CD14-positive monocyte (primary cell): Measurements from ENCODE around the gene WNT16. TPM values are rescaled to one million over a fixed set of nuclear protein-coding genes. Genes with fewer than 3 reads are reported as not detected.

Experiments
- DNase-seq, 3 donors: peaks; one replicate each; pipeline ENCODE4 v3.0.0-alpha.2; 2011 to 2022
- H2AFZ ChIP-seq: 2 replicates; pipeline ENCODE4 v1.6.0; 2012; ENCODE audit warnings: mild to moderate bottlenecking, low read depth, low read length, inconsistent platforms; ENCODE audit not compliant: insufficient read depth, poor library complexity, severe bottlenecking
- H3K27ac ChIP-seq, 2 donors: 1 replicate in 1 of 2; 2 replicates in 1 of 2; pipeline ENCODE4 v1.5.1; 2012 to 2013; ENCODE audit warnings: low read length in 2 of 2, control low read depth in 1 of 2, inconsistent platforms in 1 of 2, low read depth in 1 of 2, mild to moderate bottlenecking in 1 of 2
- H3K27me3 ChIP-seq, 2 donors: one replicate each; pipeline versions ENCODE4 v1.6.0 to v1.6.1; 2011 to 2013; ENCODE audit warnings: low read length in 2 of 2; ENCODE audit not compliant: control insufficient read depth in 2 of 2, insufficient read depth in 2 of 2
- H3K36me3 ChIP-seq, 2 donors: replicated peaks in 1 of 2; 1 replicate in 1 of 2; 2 replicates in 1 of 2; pipeline versions ENCODE4 v1.5.1 to v1.6.1; 2012 to 2013; ENCODE audit warnings: low read length in 2 of 2, control low read depth in 1 of 2, inconsistent platforms in 1 of 2, mild to moderate bottlenecking in 1 of 2; ENCODE audit not compliant: insufficient read depth in 2 of 2, control insufficient read depth in 1 of 2
- H3K4me1 ChIP-seq, 2 donors: 1 replicate in 1 of 2; 2 replicates in 1 of 2; pipeline versions ENCODE4 v1.5.1 to v1.6.1; 2012 to 2013; ENCODE audit warnings: low read length in 2 of 2, control low read depth in 1 of 2, inconsistent platforms in 1 of 2, mild to moderate bottlenecking in 1 of 2, moderate library complexity in 1 of 2; ENCODE audit not compliant: insufficient read depth in 2 of 2, control insufficient read depth in 1 of 2
- H3K4me2 ChIP-seq: replicated peaks from 2 replicates; pipeline ENCODE3; 2012; ENCODE audit warnings: low read length, moderate library complexity, mild to moderate bottlenecking; ENCODE audit not compliant: poor library complexity, severe bottlenecking; ENCODE audit errors: extremely low read depth
- H3K4me3 ChIP-seq, 3 experiments: fragments of 200-600 bp in 1 of 3; sonication (generic) in 1 of 3; replicated peaks in 1 of 3; 1 replicate in 2 of 3; 2 replicates in 1 of 3; pipeline ENCODE4 v1.5.1; 2011 to 2013; ENCODE audit warnings: low read length in 3 of 3, mild to moderate bottlenecking in 3 of 3, control low read depth in 2 of 3, low read depth in 2 of 3, inconsistent platforms in 1 of 3, moderate library complexity in 1 of 3
- H3K79me2 ChIP-seq: 2 replicates; pipeline ENCODE4 v1.6.0; 2012; ENCODE audit warnings: mild to moderate bottlenecking, control low read depth, inconsistent platforms, low read length, moderate library complexity; ENCODE audit not compliant: insufficient read depth
- H3K9ac ChIP-seq: 2 replicates; pipeline ENCODE4 v1.6.0; 2017; ENCODE audit warnings: low read length, mild to moderate bottlenecking; ENCODE audit not compliant: insufficient read depth, poor library complexity, severe bottlenecking
- H3K9me3 ChIP-seq, 2 donors: replicated peaks in 1 of 2; 1 replicate in 1 of 2; 2 replicates in 1 of 2; pipeline versions ENCODE4 v1.5.1 to v1.6.1; 2012 to 2013; ENCODE audit warnings: low read length in 2 of 2, control low read depth in 1 of 2; ENCODE audit not compliant: control insufficient read depth in 1 of 2, insufficient read depth in 1 of 2
- H4K20me1 ChIP-seq: 2 replicates; pipeline ENCODE4 v1.6.0; 2012; ENCODE audit warnings: mild to moderate bottlenecking, low read length, control low read depth, moderate library complexity; ENCODE audit not compliant: insufficient read depth
- H3K27ac Mint-ChIP-seq, 7 donors: one replicate each; pipeline ENCODE4 v1.8.0; 2020; ENCODE audit warnings: mild to moderate bottlenecking in 7 of 7, mixed read lengths in 7 of 7, moderate library complexity in 6 of 7, inconsistent platforms in 2 of 7
- H3K27me3 Mint-ChIP-seq, 3 donors: one replicate each; pipeline ENCODE4 v1.8.0; 2021 to 2022; ENCODE audit warnings: low read depth in 3 of 3, mild to moderate bottlenecking in 3 of 3, mixed read lengths in 3 of 3, moderate library complexity in 3 of 3, inconsistent platforms in 1 of 3
- H3K36me3 Mint-ChIP-seq, 2 donors: one replicate each; pipeline ENCODE4 v1.8.0; 2020; ENCODE audit warnings: mixed read lengths in 2 of 2, inconsistent platforms in 1 of 2, mild to moderate bottlenecking in 1 of 2
- H3K4me1 Mint-ChIP-seq: one replicate; pipeline ENCODE4 v1.8.0; 2020; ENCODE audit warnings: mild to moderate bottlenecking, mixed read lengths
- H3K4me3 Mint-ChIP-seq, 2 donors: one replicate each; pipeline ENCODE4 v1.8.0; 2020; ENCODE audit warnings: mild to moderate bottlenecking in 2 of 2, mixed read lengths in 2 of 2, moderate library complexity in 1 of 2
- H3K9me3 Mint-ChIP-seq, 7 donors: one replicate each; pipeline ENCODE4 v1.8.0; 2020 to 2022; ENCODE audit warnings: mixed read lengths in 7 of 7, mild to moderate bottlenecking in 6 of 7, moderate library complexity in 6 of 7, inconsistent platforms in 2 of 7
- CTCF ChIP-seq: fragments of 200-600 bp; IDR thresholded peaks from one replicate; pipeline ENCODE4 v1.8.0; 2022; ENCODE audit warnings: antibody characterized with exemption, mild to moderate bottlenecking
- WGBS: methylation state at CpG from one replicate; pipeline ENCODE4 v1.1.5; 2013; ENCODE audit warnings: missing lambda C conversion rate; ENCODE audit not compliant: insufficient coverage; 5-methylcytosine and 5-hydroxymethylcytosine counted together
- intact Hi-C, 2 donors: fragments of 100-400 bp; cut with micrococcal nuclease; formaldehyde crosslinking; loops; one replicate each; pipeline versions ENCODE4 v1.15.0 to v1.15.1; 2023
- polyA plus RNA-seq, 3 donors: library from polyadenylated mRNA; depleted of rRNA in 1 of 3; unstranded in 2 of 3; stranded (reverse) in 1 of 3; fragments of 300-500 nt in 2 of 3; fragments of >200 nt in 1 of 3; fragmentation: Illumina TruSeq in 2 of 3; gene quantifications; 1 replicate in 2 of 3; 2 replicates in 1 of 3; pipeline ENCODE4 v1.2.3, GENCODE V29; 2012 to 2021

The WNT16 gene
- polyA plus RNA-seq, 3 donors, result 0.05 TPM; not detected in 2

DNA sequence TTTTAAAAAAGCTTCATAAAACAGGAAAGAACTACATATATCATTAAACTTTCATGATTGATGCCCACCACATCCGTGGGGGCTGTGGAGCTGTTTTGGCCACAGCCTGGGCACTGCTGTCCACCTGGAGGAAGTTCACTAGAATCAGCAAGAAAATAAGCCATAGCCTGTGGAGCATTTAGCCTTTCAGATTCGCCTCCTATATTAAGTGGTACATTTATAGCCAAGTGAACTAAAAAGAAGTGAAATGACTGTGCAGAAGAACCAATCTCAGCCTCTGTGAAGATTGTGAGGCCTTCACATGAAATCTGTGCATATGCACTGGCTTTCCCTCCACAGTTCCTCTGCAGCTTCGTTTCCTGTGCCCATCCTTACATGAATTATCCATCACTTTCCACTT, 23.5 kb downstream of the WNT16 start:
- H3K79me2 ChIP-seq, result no peaks in the 10 kb centered on the region
- H3K36me3 ChIP-seq, result peaks cover 1 to 4% of the 10 kb centered on the region in 2 donors

DNA sequence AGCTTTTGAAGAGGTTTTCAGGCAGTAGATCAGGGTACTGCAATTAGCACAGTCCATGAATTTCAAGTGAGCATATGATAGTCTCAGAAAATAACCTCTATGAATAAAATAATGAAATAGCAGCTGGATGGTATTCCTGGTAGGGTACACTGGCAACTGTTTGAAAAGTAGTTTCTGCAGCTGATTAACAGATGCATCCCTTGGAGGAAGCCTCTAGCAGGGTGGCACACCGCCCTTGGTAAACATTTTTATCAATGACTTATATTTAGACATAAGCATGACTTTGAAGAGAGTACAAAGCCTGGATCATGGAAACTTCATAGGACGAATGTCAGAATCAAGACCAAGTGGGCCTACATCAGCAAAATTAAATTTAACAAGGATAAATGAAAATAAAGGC, 26.8 kb downstream of the WNT16 start:
- Mint-ChIP-seq H3K27me3 (no peaks in the 10 kb centered on the region), H3K27ac (no peak overlapping the region), H3K4me3 (no peak overlapping the region), H3K36me3 (peaks cover 31 to 35% of the 10 kb centered on the region in 2 donors), H3K4me1 (no peaks in the 10 kb centered on the region), H3K9me3 (no peaks in the 10 kb centered on the region)
- Histone ChIP-seq H3K27me3 (no peaks in the 10 kb centered on the region), H3K9ac (no peak overlapping the region), H3K4me1 (no peaks in the 10 kb centered on the region), H3K4me3 (no peak overlapping the region), H3K4me2 (no peak overlapping the region), H3K9me3 (no peaks in the 10 kb centered on the region), H3K36me3 (peaks cover 2 to 13% of the 10 kb centered on the region in 2 donors), H3K79me2 (no peaks in the 10 kb centered on the region), H3K27ac (no peak overlapping the region), H2AFZ (no peak overlapping the region), H4K20me1 (no peaks in the 10 kb centered on the region)
- no CpG with 5 or more reads among the region's 2 CpGs for WGBS
- intact Hi-C loops, result no loop called here
- no peak for DNase-seq
- no peak for TF ChIP-seq CTCF

More for the DNA sequence above, 23.5 kb downstream of the WNT16 start:
- Histone ChIP-seq H3K27me3 (no peaks in the 10 kb centered on the region), H3K4me3 (no peak overlapping the region), H3K4me1 (no peaks in the 10 kb centered on the region), H3K9me3 (no peaks in the 10 kb centered on the region), H4K20me1 (no peaks in the 10 kb centered on the region), H2AFZ (no peak overlapping the region), H3K9ac (no peak overlapping the region), H3K4me2 (no peak overlapping the region), H3K27ac (no peak overlapping the region)
- Mint-ChIP-seq H3K27me3 (no peaks in the 10 kb centered on the region), H3K27ac (no peak overlapping the region), H3K4me3 (no peak overlapping the region), H3K4me1 (no peaks in the 10 kb centered on the region), H3K36me3 (peaks cover 22 to 26% of the 10 kb centered on the region in 2 donors), H3K9me3 (no peaks in the 10 kb centered on the region)
- TF ChIP-seq CTCF, result no peak
- WGBS, result 62% methylated on average over 2 of the region's 3 CpGs
- intact Hi-C loops, result no loop called here
- no peak for DNase-seq
